H54 (cell line): ENCODE results near the gene TAS1R1.

Experiments
- DNase-seq: peaks from one replicate; pipeline ENCODE4 v3.0.0; 2011; ENCODE audit warnings: low spot score, mixed read lengths; ENCODE audit not compliant: insufficient read length
- FAIRE-seq: peaks from 3 replicates; lab custom pipeline; 2011; peaks lifted over from hg19 to GRCh38; lab: Jason Lieb, UNC
- POLR2A ChIP-seq: IDR thresholded peaks from 2 replicates; pipeline ENCODE4 v1.6.1; 2011; ENCODE audit warnings: low read depth, mild to moderate bottlenecking, low read length

The TAS1R1 gene

DNA sequence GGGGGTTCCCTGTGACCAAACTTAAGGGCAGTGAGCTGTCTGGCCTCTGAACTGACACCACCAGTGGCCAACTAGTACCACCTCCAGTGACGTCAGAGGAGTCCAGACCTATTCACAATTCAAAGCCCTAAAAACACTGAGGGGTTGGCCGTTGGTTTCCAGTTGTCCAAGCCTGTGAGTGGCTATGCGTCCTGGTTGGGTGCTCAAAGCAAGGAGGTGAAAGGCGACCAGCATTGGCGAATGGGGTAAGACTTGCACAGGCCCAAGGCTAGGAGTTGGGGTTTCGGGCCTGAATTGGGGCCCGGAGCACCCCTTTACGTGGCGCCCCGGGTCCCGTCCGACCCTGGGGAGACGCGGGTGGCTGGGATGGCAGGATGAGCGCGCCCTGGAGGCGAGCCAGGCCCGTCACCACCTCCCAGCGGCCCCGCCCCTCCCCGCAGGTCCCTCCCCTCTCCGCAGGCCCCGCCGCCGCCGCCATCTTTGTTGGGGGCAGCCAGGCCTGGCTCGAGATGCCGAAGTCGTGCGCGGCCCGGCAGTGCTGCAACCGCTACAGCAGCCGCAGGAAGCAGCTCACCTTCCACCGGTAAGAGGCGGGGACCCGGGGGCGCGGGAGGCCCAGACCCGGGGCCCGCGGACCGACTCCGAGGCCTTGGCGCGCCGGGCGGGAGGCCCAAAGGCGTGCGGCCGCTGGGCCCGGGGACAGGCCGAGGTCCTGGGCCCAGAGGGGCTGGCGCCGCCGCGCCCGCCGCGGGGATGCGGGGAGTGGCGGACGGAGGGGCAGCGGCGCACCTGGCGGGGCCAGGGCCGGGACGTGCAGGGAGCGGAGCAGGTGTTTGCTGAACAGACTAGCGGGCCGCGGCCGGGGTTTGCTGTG, 69.8 kb downstream of the TAS1R1 start, which contains the start of gene THAP3:
THAP3 (plus strand) TSS at position 159 of the 874 bp plus-strand sequence; CDS start at position 510, 351 bp downstream.
- peak; percentile 73 for FAIRE-seq
- peak; percentile 89 for DNase-seq
- TF ChIP-seq POLR2A: no peak

DNA sequence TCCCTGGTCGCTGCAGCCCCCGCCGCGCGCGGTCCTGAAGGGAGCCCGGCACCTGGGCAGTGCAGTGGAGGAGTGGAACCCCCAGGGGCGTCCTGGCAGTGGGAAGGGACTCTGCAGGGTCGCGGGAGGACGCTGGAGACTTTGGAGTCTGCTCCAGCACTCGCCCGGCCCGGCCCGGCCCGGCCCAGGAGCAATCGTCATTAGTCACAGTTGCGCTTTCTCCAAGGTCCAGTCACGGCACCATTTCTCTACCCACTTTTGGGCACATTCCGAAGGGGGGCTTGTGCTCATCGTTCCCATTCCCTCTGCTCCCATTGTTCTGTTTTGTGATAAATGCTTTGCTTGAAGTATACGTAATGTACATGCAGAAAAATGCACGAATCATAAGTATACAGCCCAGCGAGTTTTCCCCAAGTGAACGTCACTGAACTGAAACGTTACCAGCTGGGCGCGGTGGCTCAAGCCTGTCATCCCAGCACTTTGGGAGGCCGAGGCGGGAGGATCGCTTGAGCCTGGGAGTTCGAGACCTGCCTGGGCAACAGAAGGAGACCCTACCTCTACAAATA, 70.6 kb downstream of the TAS1R1 start:
- TF ChIP-seq POLR2A: no peak
- DNase-seq (no peak), FAIRE-seq (no peak)

DNA sequence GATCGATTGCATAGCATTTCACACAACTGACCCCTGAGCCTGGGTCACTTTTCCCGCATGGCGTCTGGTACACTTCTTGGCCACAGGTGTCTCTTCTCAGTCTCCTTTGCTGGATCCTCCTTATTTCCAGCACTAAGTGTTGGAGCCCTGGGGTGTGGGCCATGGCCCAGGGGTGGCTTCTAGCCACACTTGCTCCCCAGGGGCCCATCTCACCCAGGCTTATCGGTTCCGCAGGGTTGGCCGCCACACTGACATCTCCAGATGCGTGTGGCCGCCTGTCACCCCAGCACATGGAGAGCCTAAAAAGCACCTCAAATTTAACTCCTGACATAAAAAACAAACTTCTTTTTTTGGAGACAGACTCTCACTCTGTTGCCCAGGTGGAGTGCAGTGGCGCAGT, 71.9 kb downstream of the TAS1R1 start:
- TF ChIP-seq POLR2A: no peak
- DNase-seq: no peak
- FAIRE-seq: no peak

DNA sequence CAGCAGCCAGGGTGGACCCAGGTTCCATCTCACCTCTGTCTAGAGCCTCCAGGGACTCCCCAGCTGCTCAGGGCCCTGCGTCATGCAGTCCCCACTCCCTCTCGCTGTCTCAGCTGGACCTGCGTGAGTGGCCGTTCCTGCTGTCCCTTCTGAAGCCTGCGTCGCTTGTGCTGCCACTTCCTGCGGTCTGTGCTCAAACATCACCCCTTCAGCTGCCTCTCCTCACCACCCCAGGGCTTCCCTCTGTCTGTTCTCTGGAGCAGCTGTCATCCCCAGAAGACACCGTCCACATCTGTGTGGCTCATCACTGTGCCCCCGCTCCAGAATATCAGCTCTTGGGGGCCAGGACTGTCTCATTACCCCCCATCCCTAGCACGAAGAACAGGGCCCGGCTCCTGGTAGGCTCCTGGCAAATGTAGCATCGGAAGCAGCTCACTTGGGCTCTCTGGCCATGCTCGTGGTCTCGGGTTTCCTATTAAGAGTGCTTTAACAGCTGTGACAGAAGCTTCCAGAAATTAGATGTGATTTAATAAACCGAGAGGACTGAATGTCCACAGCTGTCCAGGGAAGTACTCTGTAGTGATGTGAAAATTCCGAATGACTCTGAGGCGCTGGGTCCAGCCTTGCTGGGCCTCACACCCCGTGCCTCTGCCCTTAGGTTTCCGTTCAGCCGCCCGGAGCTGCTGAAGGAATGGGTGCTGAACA, 72.9 kb downstream of the TAS1R1 start:
- DNase-seq: no peak
- FAIRE-seq: no peak
- no peak for TF ChIP-seq POLR2A

DNA sequence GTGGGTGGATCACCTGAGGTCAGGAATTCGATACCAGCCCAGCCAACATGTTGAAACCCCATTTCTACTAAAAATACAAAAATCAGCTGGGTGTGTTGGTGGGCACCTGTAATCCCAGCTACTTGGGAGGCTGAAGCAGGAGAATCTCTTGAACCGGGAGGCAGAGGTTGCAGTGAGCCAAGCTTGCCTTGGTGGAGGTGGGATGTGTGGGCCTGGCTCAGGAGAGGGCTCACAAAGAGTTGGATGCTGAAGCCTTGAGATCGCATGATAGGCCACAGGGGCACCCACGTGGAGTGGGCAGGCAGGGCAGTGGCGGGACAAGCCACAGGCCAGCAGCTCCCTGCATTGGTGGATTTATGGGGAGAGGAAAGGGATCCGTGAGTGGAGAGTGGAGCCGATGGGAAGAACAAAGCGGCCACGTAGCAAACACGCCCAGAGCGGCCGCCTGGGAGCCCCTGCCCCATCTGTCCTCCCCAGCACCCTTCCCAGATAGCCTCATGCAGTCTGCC, 73.9 kb downstream of the TAS1R1 start:
- no peak for FAIRE-seq
- DNase-seq: no peak
- TF ChIP-seq POLR2A: no peak
